T-helper 1 cell treated with Interleukin-12 subunit alpha and Interleukin-12 subunit beta and Interleukin-4 antibody, amounts not matched to agents 30 μg/mL and 1 μg/mL, for 36 hours (primary cell): ENCODE measurements around the gene MFAP4.

Experiments
- H3K27ac Mint-ChIP-seq: one replicate; pipeline ENCODE4 v1.8.0; 2021; ENCODE audit warnings: mild to moderate bottlenecking, mixed read lengths
- H3K27me3 Mint-ChIP-seq: one replicate; pipeline ENCODE4 v1.8.0; 2021; ENCODE audit warnings: low read depth, mixed read lengths
- H3K36me3 Mint-ChIP-seq: one replicate; pipeline ENCODE4 v1.8.0; 2021; ENCODE audit warnings: low read depth, mixed read lengths
- H3K4me1 Mint-ChIP-seq: one replicate; pipeline ENCODE4 v1.8.0; 2021; ENCODE audit warnings: low read depth, mixed read lengths
- H3K4me3 Mint-ChIP-seq: one replicate; pipeline ENCODE4 v1.8.0; 2021; ENCODE audit warnings: mild to moderate bottlenecking, moderate library complexity, mixed read lengths
- H3K9me3 Mint-ChIP-seq: one replicate; pipeline ENCODE4 v1.8.0; 2021; ENCODE audit warnings: mixed read lengths

The MFAP4 gene

DNA sequence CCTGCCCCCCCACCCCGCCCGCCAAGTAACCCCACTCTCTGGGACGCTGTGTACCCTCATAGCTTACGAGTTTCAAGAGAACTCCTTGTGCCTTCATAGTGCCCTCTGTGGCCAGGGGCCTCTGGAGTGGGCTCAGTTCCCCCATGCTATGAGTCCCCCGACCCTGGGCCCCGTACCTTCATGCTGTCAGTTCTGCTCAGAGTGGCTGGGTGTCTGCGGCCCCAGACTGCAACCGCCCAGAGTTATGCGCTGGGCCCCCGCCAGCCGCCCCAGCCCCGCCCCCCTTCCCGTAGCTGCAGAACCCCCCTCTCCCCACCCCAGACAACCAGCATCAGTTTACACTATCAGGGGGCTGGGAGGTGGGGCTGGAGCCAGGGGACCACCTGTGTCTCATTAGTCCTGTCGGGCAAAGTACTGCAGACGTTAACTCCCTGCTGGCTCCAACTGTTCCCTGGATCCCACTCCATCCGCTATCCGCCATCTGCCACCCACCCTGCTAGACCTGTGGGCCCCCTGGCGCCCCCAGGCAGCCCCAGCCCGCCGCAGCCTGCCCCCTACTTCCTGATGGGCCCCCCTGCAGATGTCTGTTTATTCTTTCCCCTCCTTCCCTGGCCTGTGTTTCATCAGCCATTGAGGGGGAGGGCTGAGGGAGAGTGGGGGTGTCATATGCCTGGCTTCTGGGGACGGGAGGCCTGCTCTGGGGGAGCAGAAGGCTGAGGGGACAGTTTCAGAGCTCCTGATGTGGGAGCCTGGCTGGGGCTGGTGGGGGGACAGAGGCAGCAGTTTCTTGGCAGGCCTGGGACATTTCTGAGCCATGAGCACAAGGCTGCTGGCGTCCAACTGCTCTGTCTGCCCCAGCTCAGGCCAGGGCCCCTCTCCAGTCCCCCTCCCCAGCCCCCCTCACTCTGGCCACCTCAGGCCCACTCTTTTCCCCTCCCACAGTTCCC lies at the start of gene MFAP4:
Gene MFAP4 (minus strand): TSS at position 217 of the 947 bp plus-strand sequence. CDS start 35 bp downstream, at position 182.
- no peaks in the 10 kb centered on the region for H3K9me3 Mint-ChIP-seq
- peaks cover 35% of the 10 kb centered on the region for H3K27me3 Mint-ChIP-seq
- H3K27ac Mint-ChIP-seq = no peak within 1 kb of the TSS
- peaks cover 2% of the 10 kb centered on the region for H3K4me1 Mint-ChIP-seq
- H3K4me3 Mint-ChIP-seq = no peak within 1 kb of the TSS
- peaks cover 13% of the 10 kb centered on the region for H3K36me3 Mint-ChIP-seq

DNA sequence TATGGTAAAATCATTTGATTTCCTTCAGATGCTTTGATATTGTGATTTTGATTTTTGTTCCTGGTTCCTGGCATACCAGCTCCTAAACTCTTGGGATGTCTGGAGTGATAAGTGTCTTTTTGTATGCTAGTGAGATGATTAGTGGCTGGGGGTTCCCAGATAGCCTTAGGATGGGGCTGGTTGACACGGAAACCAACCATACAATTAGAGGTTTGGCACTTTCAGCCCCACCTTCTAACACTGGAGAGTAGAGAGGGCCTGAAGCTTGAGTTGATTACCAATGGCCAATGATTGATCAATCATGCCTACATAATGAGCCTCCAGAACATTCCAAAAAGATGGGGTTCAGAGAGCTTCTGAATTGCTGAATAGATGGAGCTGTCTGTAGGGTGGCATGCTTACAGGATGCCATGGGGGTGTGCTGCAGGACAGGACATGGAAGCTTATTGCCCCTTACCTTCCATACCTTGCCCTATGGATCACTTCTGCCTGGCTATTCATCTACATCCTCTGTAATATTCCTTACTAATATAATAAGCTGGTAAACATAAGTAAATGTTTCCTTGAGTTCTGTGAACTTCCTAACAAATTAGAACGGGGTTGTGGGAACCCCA lies 46.8 kb upstream of the MFAP4 start:
- peaks cover 16% of the 10 kb centered on the region for H3K27me3 Mint-ChIP-seq
- H3K4me1 Mint-ChIP-seq = no peaks in the 10 kb centered on the region
- no peak overlapping the region for H3K27ac Mint-ChIP-seq
- no peak overlapping the region for H3K4me3 Mint-ChIP-seq
- H3K9me3 Mint-ChIP-seq = no peaks in the 10 kb centered on the region
- H3K36me3 Mint-ChIP-seq = no peaks in the 10 kb centered on the region

- Mint-ChIP-seq H3K4me1 (no peaks in the 10 kb centered on the region), H3K27me3 (peaks cover 10% of the 10 kb centered on the region), H3K4me3 (no peak overlapping the region), H3K36me3 (no peaks in the 10 kb centered on the region), H3K9me3 (no peaks in the 10 kb centered on the region), H3K27ac (no peak overlapping the region)
Observed at GRCh38 chr17:19433255-19433654, 46.3 kb upstream of the MFAP4 start.

DNA sequence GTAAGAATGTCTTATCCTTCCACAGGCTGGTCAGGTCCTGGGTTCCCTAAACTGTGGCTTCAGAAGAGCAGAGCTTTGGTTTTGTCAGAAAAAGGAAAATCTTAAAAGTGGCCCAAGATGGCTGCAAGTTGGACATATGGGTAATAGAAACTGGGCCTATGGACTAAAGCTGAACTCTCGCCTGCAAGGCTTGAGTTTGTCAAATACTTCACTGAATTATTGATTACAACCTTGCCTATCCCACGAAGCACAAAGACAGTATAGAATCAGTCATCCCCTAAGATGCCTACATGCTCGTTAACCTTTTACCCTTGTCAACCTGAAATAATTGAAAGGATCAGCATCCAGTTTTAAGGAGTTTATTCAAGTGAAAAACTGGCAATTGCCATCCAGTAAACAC lies 44.7 kb upstream of the MFAP4 start:
- no peaks in the 10 kb centered on the region for H3K36me3 Mint-ChIP-seq
- H3K4me3 Mint-ChIP-seq = no peak overlapping the region
- H3K27ac Mint-ChIP-seq = no peak overlapping the region
- H3K4me1 Mint-ChIP-seq = no peaks in the 10 kb centered on the region
- no peaks in the 10 kb centered on the region for H3K9me3 Mint-ChIP-seq
- peaks cover 9% of the 10 kb centered on the region for H3K27me3 Mint-ChIP-seq

GRCh38 chr17:19426631-19427030 lies 39.6 kb upstream of the MFAP4 start:
- Mint-ChIP-seq H3K36me3 (no peaks in the 10 kb centered on the region), H3K4me1 (no peaks in the 10 kb centered on the region), H3K4me3 (no peak overlapping the region), H3K9me3 (no peaks in the 10 kb centered on the region), H3K27ac (no peak overlapping the region), H3K27me3 (peaks cover 13% of the 10 kb centered on the region)

DNA sequence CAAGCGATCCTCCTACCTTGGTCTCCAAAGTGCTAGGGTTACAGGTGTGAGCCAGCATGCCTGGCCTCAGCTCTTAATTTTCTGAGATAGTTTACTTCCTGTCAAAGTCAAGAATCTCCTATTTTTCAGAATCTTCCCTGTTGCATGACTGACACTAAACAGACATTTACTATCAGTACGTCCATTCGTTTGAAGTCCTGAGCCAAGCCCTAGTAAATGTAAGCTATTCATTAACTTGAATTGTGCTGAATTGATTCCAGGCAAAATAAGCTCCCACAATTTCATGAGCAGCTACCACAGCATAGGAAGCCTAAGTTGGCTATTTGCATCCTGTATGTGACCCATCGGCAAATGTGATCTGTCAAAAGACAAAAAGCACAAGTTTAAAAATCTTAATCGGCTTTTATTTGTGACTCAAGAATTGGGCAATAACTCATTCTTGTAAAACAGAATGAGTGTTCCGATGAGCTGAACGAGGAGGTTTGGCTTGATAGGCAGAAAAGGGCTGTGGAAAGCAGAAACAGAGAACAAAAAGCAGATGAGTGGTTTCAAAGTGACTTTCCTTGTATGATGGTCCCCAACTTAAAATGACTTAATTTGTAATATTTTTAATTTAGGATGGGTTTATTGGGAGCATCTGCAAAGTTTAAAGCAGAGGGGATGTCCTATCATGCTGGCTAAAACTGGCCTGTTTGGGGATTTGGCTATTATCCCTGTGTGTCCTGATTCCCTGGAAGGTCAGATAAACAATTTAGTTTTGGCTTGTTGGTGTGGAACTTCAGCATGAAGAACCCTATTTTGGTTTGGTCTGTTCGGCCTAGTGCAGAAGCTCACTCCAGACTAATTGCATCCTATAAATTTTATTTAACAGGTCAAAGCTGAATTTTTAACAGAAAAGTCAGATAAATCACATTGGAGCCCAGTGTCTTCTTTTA lies 38.2 kb upstream of the MFAP4 start:
- Mint-ChIP-seq H3K4me3 (no peak overlapping the region), H3K9me3 (no peaks in the 10 kb centered on the region), H3K27me3 (peaks cover 20% of the 10 kb centered on the region), H3K36me3 (no peaks in the 10 kb centered on the region), H3K27ac (no peak overlapping the region), H3K4me1 (no peaks in the 10 kb centered on the region)

DNA sequence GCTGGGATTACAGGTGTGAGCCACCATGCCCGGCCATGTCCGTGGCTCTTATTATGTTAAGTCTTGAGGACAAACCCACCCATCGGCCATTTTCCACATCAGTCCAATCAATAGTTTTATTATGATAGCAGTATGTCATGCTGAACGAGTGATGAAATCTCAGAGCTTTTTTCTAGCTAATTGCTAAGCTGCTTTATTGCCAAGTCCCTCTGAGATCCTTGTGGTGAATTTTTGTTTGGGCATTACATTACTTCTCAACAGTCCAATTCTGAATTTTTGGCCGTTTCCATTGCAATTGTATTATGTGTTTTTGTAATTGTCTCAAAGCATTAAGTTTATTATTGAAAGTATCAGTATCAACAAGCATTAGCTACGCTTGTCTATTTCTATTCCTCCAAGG lies 34.9 kb upstream of the MFAP4 start:
- H3K27ac Mint-ChIP-seq = no peak overlapping the region
- H3K36me3 Mint-ChIP-seq = no peaks in the 10 kb centered on the region
- H3K27me3 Mint-ChIP-seq = peaks cover 20% of the 10 kb centered on the region
- H3K4me3 Mint-ChIP-seq = no peak overlapping the region
- H3K4me1 Mint-ChIP-seq = peaks cover 12% of the 10 kb centered on the region
- H3K9me3 Mint-ChIP-seq = no peaks in the 10 kb centered on the region

GRCh38 chr17:19421219-19421618 lies 34.2 kb upstream of the MFAP4 start:
- no peak overlapping the region for H3K4me3 Mint-ChIP-seq
- H3K27me3 Mint-ChIP-seq = peaks cover 14% of the 10 kb centered on the region
- H3K4me1 Mint-ChIP-seq = peaks cover 12% of the 10 kb centered on the region
- no peaks in the 10 kb centered on the region for H3K9me3 Mint-ChIP-seq
- no peaks in the 10 kb centered on the region for H3K36me3 Mint-ChIP-seq
- no peak overlapping the region for H3K27ac Mint-ChIP-seq

- Mint-ChIP-seq H3K36me3 (no peaks in the 10 kb centered on the region), H3K27me3 (peaks cover 12% of the 10 kb centered on the region), H3K9me3 (no peaks in the 10 kb centered on the region), H3K4me1 (peaks cover 12% of the 10 kb centered on the region), H3K27ac (no peak overlapping the region), H3K4me3 (no peak overlapping the region)
Observed at GRCh38 chr17:19418251-19418992, 31.4 kb upstream of the MFAP4 start.

DNA sequence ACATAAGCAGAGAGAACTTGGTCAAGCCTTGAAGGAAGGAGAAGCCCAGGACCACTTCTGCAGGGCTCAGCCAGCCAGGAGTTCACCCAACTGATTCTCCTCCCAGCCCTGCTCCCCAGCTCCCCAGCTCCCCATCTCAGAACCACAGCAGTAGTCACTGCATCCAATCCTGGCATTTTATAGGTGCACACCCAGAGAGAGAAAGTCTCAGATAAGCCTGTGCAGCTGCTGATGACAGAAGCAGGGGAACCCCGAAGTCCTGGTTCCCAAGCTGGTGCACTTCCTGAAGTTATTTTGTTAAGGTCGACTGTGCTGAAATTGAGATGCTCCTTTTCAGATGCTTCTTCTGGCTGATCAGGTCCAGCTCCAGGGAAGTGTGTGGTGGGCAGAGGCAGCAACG lies 30.6 kb upstream of the MFAP4 start:
- H3K27me3 Mint-ChIP-seq = peaks cover 7% of the 10 kb centered on the region
- no peaks in the 10 kb centered on the region for H3K36me3 Mint-ChIP-seq
- no peak overlapping the region for H3K27ac Mint-ChIP-seq
- H3K9me3 Mint-ChIP-seq = no peaks in the 10 kb centered on the region
- H3K4me1 Mint-ChIP-seq = peaks cover 12% of the 10 kb centered on the region
- H3K4me3 Mint-ChIP-seq = no peak overlapping the region

DNA sequence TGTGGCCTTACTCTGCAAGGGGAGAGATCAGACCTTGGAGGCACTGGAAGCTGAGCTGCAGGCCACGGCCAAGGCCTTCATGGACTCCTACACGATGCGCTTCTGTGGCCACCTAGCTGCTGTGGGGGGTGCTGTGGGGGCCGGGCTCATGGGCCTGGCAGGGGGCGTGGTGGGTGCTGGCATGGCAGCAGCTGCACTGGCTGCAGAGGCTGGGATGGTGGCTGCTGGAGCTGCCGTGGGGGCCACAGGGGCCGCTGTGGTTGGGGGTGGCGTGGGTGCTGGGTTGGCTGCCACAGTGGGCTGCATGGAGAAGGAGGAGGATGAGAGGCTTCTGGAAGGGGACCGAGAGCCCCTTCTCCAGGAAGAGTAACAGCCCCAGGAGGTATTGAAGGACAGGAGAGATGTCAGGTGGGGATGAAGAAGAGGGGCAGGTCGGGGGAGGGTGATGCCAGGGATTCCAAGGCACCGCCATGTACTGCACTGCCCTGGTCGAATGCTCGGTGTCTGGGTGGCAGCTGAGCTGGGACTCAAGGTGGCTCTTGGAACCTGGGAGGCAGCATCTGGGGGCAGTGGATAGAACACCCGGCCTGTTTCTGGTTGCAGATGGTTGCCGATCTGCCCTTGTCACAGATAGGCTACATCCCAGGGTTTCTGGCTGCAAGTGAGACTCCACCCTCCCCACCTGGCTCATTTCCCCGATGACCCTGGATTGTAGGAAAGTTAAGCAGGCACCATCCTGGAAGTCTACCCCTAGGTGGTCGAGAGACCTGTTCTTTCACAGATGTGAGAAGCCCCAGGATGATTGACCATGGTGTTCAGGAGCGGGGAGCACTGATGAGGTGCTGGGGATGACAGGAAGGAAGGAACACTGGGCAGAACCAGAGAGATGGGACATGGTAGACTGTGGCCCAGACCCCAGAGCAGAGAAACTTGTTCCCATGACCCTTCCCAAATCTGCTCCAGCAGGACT lies 29.1 kb upstream of the MFAP4 start:
- peaks cover 4% of the 10 kb centered on the region for H3K27me3 Mint-ChIP-seq
- H3K36me3 Mint-ChIP-seq = no peaks in the 10 kb centered on the region
- peaks cover 12% of the 10 kb centered on the region for H3K4me1 Mint-ChIP-seq
- no peaks in the 10 kb centered on the region for H3K9me3 Mint-ChIP-seq
- H3K27ac Mint-ChIP-seq = no peak overlapping the region
- no peak overlapping the region for H3K4me3 Mint-ChIP-seq

GRCh38 chr17:19415311-19415710 lies 28.3 kb upstream of the MFAP4 start:
- no peaks in the 10 kb centered on the region for H3K36me3 Mint-ChIP-seq
- no peaks in the 10 kb centered on the region for H3K27me3 Mint-ChIP-seq
- peaks cover 12% of the 10 kb centered on the region for H3K4me1 Mint-ChIP-seq
- H3K9me3 Mint-ChIP-seq = no peaks in the 10 kb centered on the region
- no peak overlapping the region for H3K4me3 Mint-ChIP-seq
- no peak overlapping the region for H3K27ac Mint-ChIP-seq
